Measurements from ENCODE around the gene CFAP20DC.
"Not testable (repeated sequence)": the region's sequence is repeated elsewhere in the genome, so short reads cannot be mapped to it uniquely, and the experiment has no call there.

CFAP20DC gene

DNA sequence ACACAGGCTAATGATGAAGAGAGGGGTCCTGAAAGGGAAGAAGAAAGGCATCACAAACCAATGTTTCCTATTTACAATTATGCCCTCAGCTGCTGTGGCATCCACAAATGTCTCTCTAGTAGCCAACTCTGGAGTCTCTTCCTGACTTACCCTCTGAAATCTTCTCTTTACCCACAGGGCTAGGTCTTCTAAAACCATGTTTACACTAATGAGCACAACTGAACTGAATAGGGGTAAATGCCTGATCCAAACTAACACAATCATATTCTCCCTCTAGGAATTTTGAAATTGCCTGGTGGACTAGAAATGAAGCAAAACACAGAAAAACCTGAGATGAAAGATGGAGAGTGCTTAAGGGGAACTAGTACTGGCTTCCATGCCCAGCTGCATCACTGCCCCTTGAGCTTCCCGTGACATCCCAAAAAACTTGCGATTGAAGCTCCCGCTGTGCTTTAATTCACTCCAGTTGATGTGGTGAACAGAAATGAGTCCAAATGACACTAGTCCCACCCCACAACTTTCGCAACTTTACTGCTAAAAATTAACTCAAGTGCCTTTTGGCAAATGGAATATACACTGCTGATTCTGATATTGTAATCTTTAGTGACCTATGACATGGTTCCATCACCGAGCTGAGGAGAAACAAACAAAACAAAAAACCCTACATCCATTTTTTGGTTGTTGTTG lies 32.8 kb downstream of the CFAP20DC start:
- no peak for DNase-seq

DNA sequence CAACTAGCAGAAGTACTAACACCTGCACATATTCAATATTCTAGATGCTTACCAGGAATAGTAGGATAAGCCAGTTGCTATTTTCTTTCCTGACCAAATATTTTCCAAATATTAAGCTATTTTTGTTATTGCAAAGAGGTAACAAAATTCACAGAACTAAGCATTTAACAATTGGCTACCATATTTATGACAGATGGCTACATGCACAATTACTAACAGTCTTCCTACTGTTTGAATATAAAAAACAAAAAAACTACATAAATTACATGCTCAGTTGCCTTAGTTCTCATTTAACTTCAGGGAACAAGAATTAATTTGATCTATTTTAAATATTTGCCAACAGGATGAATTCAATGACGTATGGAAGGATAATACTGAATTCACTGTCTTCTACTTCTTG lies 36.2 kb downstream of the CFAP20DC start:
- DNase-seq = no peak

DNA sequence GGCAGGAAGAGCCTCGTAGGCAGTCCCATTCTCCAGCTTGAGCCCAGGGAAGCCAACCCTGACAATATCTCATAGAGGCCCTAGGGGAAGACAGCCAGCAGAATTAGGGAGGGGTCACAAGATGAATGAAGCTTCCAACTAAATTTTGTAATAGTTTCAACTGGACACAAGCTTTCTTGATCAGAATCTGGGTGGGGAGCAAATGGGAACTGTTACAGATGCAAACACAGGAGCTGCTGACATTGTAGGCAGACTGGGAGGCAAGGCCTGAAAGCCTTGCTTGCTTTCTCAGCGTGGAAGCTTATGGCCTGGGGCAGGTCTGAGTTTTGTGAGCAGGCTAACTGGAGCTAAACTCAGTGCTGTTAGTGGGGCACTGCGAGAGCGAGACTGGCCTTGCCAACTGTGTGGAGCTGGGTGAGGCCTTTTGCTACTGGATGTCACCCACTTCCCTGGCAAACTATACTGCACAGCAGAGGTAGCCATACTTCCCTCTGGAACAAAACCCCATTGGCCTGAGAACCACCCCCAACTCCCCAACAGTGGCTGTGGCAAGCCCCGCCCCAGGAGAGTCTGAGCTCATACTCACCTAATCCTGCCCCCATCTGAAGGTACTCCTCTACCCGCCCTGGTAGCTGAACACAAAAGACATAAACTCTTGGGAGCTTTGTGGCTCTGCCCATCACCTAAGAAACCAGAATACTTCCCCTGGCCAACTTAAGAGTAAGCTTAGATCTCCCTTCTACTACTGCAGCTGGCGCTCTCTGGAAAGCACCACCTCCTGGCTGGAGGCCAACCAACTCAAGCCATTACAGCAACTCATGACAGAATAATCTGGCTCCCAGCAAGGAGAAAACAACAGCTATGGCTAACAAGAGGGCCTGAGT lies 42.9 kb downstream of the CFAP20DC start:
- DNase-seq = no peak

DNA sequence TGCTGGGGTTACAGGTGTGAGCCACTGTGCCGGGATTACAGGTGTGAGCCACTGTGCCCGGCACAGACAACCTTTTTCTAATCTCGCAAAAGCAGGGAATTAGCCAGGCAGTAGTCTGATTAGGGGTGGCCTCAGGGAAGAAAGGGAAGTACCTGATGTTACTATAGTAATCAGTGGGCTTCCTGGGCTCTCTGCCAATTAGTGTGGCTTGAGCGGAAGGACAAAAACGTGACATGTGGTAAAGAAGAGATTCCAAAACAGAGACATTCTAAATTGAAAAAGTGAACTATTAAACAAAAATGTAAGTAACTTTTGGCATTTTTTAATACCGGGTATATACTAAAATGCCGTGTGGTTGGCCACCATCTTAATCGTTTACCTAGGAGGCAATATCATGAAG lies 48.1 kb downstream of the CFAP20DC start:
- no peak for DNase-seq

DNA sequence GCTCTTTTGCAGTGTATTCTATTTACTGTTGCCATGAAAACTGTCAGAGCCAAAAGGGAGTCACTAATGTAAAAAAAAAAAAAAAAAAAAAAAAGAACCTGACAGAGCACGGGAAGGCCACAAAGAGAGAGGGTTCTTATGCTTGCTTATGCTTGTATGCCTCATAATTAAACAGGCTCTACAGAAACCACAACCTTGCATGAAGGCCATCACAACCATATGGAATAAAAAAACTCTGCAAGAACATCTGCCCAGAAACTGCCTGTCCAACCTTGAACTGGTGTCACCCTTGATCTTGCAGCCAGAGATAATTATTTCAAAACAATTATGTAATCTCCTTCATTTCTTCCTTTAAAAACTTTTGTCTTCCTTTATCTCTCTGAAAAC lies 50.1 kb downstream of the CFAP20DC start:
- no peak for DNase-seq

DNA sequence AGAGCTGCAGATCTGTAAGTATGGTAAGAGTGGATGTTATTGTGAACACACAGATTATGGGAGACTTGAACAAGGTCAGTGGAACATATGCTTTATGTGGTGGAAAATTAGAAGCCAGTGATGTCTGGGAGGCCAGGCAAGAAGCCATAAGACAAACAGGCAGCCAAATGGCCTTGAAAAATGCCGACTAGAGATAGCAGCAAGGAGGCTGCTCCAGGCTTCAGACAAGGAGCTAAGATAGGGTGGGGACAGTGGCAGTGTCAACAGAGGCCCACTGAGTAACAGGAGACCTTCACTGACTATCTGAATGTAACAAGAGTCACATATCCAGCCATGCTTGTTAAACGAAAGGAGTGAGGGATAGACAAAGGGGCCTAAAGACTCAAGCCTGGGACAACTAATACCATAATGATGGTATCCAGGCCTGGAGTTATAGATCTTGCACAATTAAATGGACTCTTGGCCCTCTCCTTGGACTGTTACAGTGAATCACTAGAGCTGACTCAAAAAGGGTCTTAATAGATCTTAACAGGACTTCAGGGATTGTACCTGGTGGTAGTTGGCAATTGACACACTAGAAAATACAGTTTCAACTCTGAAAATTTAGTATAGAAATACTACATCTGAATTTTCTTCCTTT lies 50.6 kb downstream of the CFAP20DC start:
- DNase-seq = no peak

DNA sequence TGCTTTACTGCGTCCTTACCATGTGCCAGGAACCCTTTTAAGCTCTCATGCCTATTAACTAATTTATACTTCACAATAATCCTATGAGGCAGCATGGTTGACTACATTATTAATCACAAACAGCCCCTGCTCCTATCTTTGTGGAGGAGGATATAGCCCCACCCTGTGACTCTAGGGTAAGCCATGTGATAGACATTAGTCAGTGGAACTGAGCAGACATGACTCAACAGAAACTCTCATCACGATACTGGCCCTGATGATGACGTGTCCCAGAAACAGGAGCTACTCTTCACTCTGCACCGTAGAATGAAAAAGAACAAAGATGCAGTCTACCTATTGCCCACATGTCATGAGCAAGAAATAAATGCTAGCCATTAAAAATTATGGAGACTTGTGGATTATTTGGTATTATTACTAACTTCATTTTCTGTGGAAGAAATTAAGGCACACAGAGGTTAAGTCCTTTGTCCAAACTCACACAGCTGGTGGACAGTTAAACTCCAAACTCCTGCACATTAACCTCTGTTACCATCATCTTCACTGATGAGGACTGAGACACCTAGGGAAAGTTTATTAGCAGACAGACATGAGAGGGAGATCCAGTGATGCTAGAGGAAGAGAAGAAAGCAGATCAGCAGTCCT lies 51.2 kb downstream of the CFAP20DC start:
- DNase-seq = no peak

DNA sequence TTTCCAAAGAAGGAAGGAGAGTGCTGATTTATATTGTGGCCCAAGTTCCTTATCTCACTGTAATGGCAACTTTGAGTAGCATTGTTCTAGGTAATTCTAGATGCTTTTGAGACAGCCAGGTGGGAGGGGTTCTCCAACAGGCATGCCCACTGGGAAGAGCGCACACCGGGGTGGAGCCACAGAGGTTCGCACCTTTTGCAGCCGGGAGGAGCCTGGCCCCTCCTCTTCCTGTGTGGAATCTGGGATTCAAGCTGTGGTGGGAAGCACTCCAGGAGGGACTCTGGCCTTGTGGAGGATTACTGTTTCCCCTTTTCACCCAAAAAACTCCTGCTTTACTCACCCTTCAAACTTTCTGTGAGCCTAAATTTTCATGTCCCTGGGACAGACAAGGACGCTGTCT lies 53.1 kb downstream of the CFAP20DC start:
- no peak for DNase-seq

DNA sequence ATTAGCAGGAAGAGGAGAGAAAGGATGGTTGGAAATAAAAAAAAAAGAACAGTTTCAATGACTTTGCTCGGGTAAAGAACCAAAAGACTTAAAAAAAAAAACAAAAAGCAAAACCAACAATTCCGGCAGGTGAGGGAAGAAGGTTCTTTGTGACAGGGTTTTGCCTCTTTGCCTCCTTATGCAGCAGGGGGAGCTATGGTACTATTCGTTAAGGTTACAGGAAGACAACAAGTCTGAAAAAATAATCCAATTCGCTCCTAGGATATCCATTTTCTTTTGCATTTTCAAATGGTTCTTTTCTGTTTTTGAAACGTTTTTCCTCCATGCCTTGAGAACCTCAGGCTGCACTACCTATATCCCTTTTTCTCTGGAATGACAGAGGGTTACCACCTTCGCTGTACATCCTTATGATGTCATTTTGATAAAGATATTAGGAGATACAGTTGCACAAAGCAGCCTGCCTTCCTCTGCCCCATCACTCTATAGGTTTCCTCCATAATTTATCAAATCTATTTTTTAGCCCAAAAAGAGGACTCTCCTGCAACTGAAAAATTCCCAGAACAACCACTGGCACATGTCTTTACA lies 55.0 kb downstream of the CFAP20DC start:
- DNase-seq = peak; percentile 44

DNA sequence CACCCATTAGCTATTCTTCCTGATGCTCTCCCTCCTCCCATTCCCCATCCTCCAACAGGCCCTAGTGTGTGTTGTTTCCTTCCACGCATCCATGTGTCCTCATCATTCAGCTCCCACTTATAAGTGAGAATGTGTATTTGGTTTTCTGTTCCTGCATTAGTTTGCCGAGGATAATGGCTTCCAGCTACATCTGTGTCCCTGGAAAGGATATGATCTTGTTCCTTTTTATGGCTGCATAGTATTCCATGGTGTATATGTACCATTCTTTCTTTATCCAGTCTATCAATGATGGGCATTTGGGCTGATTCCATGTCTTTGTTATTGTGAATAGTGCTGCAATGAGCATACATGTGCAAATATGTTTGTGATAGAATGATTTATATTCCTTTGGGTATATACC lies 56.3 kb downstream of the CFAP20DC start:
- DNase-seq = no peak

DNA sequence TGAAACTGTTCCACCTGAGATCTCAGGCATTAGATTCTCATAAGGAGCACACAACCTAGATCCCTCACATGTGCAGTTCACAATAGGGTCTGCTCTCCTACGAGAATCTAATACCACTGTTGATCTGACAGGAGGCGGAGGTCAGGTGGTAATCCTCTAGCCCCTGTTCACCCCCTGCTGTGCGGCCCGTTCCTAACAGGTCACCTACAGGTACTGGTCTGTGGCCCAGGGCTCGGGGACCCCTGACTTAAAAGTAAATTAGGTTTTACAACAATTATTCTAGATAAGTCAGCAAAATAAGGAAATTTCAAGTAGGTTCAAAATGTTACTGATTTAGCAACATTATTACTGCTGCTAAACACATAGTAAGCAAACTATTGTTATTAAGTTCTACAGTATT lies 58.2 kb downstream of the CFAP20DC start:
- no peak for DNase-seq

DNA sequence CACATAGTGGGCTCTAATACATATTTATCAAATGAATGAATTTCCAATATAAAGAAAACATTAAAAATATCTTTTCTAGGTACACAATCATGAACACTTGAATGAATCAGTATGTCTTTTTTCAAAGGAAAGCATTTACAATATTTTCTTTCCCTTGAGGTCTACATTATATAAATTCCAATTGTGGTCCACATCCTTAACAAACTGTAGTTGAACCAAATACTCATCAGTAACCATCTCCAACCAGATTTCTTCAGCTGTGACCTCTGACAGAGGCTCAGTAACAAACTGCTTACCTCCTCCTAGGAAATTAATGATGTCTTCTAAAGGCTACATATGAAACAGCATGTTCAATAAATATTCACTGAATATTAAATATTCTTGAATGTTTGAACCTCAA lies 58.8 kb downstream of the CFAP20DC start:
- no peak for DNase-seq

DNA sequence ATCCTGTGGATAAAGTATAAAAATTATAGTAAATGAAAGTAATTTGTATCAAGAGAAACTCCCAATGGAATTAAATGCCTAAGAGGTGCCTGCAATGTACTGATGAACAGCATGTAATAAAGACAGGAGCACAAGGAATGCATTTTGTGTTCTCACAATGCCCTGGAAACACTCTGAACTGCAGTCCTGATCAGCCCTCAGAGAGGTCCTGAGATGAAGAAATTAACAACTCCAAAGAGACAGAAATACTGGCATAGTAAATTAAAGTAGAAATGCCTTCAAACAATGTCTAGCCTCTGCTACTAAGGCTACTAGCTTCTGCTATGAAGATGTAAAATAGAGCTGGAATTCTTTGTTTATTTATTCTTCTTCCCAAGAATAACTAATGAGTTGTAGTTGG lies 59.9 kb downstream of the CFAP20DC start:
- DNase-seq = no peak

DNA sequence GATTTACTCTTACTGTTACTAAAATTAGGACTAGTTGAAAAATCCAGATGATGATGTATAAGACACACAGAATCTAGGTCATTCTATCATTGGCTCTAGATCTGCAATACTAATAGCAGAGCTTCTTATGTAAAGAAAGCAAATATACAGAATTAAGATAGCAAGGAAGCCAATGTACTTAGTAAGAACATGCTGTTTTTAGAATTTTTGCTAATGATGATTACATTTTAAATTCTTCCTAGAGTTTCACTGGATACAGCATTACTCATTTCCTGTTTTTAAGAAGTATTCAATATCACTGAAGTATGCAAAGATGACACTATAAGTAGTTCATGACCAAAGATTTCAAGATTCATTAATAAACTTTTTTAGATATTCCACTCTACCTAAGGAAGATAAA lies 60.7 kb downstream of the CFAP20DC start:
- no peak for DNase-seq

DNA sequence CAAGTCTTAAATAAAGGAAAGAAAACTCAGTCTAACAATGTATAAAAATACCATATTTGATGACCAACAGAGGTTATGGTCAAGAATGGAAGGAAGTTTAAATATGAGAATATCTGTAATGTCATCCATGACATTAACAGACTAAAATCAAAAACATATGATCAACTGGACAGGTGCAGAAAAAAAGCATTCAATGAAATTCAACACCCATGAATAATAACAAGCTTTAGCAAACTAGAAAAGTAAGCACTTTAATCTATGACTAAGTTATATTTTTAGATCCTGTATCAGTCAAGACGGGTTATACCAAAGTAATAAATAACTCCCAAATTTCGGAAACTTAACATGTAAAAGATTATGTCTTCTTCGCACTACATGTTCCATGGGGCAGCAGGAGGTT lies 61.8 kb downstream of the CFAP20DC start:
- DNase-seq = no peak

DNA sequence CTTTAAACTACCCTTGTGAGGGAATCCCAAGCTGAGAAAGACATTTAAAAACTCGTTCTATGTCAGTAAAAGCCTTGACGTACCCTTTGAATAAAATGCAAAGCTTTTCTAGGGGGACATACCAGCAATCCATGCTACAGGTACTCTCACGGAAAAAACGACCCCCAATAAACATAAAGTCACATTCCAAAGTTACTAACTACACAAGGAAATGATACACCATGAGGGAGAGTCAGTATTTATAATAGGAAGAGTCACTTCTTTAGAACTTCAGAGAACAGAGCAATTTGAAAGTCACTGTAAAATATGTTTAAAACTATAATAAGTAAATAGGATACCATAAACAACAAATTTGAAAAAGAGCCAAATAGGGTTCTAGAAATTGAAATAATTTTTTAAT lies 63.2 kb downstream of the CFAP20DC start:
- DNase-seq = no peak

DNA sequence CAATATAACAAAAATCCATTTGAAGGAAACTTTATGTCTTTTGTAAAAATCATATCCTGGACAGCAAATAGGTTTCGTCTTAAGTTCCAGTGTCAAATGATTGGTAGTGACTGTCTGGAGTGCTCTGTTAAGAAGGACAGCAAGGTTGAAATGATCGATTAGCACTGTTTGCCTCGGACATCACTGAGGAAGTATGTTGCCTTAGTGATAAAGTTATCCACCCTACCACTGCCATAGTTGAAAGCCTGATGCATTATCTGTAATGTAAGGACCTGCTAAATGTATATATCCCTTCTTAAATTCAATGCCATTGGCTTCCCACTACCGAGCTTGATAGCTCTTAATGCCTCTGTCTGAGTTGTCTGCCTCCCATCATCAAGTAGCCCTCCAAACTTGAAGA lies 70.0 kb downstream of the CFAP20DC start:
- no peak for DNase-seq

DNA sequence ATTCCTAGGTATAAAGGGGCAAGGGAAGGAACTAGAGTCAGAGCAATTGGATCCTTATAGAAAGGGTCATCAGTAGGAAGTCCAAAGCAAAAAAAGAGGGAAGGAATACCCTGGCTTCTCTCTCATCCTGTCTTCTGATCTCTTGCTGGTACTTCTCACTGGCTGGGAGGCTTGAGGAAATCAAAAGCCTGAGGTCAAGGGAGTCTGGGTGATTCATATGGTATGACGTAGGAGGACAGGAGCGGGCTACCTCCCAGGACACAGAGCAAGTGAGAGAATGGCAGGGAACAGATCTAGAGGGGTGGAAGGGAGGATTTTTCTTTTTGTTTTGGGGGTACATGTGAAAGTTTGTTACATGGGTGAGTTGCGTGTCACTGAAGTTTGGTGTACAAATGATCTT lies 76.0 kb downstream of the CFAP20DC start:
- DNase-seq = no peak

DNA sequence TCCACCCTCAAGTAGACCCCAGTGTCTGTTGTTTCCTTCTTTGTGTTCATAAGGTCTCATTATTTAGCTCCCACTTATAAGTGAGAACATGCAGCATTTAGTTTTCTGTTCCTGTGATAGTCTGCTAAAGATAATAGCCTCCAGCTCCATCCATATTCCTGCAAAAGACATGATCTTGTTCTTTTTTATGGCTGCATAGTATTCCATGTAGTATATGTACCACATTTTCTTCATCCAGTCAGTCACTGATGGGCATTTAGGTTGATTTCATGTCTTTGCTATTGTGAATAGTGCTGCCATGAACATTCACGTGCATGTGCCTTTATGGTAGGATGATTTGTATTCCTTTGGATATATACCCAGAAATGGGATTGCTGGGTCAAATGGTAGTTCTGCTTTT lies 82.0 kb downstream of the CFAP20DC start:
- DNase-seq = not testable (repeated sequence)

DNA sequence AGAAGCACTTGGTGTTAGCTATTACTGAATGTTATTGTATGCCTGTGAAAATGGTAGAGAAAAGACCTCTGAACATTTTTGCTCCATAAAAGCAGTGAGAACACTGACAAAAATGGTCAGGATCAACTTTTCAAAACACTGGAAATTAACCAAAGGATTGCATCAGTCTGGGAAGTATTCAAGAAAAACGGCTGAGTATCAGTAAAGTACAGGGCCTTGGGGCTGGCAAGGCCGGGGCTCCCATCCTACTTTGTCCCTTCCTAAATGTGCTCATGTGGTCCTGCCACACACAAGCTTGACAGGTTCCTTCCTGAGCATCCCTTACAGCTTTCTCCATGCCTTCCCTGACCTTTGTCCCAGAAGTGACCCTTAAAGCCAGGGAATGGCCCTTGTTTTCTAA lies 84.0 kb downstream of the CFAP20DC start:
- no peak for DNase-seq

DNA sequence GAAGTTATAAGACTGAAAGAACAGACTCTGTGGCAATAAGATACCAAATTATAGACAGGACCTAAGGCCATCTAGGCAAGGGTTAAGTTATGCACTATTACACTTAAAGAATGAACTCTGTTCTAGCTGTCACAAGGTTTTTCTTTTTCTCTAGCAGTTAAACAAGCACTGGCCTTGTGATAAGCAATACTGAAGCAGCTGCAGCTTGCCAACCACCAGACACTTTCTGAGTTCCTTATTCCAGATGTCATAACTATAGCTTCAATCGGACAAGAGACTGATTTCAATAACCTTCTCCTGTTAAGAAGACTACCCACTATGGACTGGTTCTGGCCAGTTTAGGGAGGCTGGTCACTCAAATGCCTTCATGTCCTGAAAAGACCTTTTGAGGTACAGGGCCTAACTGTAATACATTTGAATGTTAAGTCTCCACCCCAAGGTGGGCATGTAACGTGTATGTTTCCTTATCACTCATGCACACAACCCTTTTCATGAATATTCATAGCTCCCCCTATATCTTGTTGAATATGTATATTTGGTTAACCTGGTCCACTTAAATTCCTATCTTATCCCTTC lies 85.8 kb downstream of the CFAP20DC start:
- DNase-seq = no peak

DNA sequence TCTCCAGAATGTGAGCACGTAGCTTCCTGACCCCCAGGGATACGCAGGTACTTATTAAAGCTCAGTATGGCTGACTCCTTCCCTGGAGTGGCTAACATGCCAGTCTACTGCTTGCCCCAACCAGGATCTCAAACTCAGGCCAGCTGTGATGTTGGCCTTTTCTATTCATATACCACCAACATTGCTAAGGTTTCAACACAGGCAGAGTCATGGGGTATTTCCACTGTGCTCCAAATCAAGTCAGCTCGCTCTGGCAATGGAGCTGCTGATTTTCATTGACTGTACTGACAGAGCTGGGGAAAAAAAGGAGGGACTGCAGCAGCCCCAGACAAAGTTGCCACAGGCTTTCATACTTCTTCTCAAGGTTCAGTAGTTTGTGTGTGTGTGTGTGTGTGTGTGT lies 87.0 kb downstream of the CFAP20DC start:
- no peak for DNase-seq
